Stimulated activated CD8-positive, alpha-beta memory T cell treated with anti-CD3 and anti-CD28 coated beads, Interleukin-2, amount 100 ng/mL, for 1 hour (primary cell): ENCODE results near the gene TMSB4X.
"Not testable (repeated sequence)": the region's sequence is repeated elsewhere in the genome, so short reads cannot be mapped to it uniquely, and the experiment has no call there.

Experiments
- DNase-seq, 2 donors: peaks; one replicate each; pipeline ENCODE4 v3.0.0-alpha.2; 2020; ENCODE audit warnings: low read depth in 2 of 2

TMSB4X gene

DNA sequence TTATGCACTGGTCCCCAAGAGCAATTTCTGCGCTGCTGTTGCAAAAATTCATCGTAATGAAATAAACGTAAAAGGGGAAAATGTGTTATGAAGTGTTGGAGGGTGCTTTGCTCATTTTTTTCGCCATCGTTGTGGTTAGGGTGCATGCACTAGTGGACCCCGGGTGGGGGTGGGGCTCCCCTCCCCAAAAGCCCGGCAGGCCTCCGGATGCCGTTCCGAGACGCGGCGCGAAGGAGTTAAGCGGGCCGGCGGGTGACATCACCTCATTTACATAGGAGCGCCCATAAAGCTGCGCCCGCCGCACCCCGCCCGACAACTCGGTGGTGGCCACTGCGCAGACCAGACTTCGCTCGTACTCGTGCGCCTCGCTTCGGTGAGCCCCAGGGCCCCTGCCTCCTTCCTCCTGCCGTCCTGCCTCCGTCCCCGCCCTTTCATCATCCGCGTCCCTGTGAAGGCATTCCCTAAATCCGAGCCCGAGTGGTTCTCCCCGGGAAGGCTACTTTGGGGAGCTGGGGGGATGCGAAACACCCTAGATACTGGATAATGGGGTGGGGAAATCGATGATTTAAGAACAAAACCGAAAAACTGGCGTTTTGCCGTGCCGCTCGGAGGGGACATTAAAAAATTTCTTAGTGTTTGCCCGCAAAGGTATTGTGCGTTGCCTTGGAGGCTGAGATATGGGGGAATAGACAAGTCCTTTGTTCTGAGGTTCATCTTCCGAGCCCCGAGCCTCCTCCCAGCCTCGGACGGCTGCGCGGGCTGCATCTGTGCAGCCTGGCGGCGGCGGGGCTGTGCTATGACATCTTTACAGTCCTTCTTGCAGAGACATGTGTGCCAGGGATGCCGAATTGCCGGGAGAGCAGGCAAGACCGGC is at the start of gene TMSB4X:
TMSB4X (plus strand) TSS at position 315 of the 874 bp plus-strand sequence.
- peak; percentile 68 to 73 for DNase-seq

DNA sequence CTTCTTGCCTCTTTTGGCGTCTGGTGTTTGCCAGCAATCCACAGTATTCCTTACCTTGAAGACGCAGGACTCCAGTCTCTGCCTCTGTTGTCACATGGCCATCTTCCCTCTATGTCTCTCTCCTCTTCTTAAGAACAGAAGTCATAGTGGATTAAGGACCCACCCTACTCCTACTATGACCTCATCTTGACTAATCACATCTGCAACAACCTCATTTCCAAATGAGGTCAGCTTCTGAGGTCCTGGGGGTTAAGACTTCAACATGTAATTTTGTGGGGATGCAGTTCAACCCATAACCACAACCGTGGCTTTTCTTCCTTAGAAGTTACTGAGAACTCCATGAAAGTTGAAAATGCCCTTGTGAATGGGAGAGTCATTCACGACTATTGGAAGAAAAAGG is 45.2 kb upstream of the TMSB4X start:
- DNase-seq, result no peak

DNA sequence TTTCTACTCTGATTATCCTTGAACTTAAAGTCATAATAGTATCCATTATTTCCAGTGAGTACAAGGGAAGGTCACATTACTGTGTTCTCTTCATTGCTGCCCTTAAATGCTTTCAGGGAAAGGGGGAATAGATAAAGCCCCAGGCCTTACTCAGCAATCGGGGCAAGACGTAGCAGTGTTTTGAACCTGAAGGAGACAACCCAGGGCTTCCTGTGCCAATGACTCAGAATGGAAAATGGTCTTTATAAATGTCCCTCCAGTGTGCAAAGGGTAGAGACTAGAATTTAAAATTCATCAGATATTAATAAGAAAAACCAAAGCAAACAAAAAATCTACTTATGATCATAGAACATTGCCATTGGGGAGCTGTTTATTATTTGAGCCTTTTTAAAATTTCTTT is 44.8 kb upstream of the TMSB4X start:
- DNase-seq, result no peak

DNA sequence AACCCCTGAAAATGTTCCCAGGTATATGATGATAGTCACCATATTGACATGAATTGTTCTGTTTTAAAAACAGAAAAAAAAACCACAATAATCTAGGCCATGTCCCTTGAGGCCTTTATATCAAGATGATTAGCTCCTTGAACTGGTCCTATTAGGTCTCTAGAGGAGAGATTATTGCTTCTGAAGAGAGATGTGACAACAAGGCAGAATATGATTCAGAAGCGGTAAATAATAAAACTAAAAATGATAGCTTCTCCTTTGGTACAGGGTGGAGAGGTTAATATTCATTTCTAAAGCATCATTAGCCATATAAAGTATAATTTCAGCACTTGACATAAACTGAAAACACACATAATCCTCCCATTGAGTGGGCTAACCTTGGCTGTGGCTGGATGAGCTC is 42.7 kb upstream of the TMSB4X start:
- no peak for DNase-seq

DNA sequence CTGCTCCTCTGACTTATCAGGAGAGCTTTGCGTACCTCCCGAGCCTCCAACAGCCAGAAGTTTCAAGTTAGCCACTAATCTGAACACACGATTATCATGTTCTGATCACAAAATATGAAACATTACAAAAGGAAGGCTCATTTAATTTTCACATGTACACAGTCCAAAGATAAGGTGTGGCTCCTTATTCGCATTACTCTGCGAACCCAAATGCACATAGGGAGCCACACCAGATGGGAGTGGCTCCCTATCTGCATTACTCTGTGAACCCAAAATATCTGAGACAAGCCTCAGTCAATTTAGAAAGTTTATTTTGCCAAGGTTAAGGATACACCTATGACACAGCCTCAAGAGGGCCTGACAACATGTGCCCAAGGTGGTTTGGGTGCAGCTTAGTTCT is 40.1 kb upstream of the TMSB4X start:
- DNase-seq, result no peak

DNA sequence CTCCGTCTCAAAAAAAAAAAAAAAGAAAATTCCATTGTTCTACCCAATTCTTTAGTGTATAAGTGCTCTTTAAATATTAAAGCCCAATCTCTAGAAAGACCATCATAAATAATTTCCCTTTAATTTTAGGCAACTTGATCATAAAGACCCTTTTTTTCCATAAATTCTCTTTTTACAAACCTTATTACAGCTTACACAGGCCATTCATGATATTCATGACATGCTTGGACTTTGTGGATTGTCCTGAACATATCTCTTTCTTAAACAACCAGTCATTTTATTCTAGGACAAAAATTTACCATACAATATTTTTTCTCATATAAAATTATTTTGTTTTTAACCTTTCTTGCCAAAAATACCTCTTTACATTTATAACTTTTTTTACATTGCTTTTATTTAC is 38.0 kb upstream of the TMSB4X start:
- DNase-seq, result no peak

DNA sequence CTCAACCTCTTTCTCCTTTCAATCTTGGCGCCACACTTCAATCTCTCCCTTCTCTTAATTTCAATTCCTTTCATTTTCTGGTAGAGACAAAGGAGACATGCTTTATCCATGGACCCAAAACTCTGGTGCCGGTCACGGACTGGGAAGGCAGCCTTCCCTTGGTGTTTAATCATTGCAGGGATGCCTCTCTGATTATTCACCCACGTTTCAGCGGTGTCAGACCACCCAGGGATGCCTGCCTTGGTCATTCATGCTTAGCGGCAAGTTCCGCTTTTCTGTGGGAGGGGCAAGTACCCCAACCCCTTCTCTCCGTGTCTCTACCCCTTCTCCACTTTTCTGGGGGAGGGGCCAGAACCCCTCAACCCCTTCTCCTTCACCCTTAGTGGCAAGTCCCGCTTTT is 34.4 kb upstream of the TMSB4X start:
- DNase-seq, result not testable (repeated sequence)

DNA sequence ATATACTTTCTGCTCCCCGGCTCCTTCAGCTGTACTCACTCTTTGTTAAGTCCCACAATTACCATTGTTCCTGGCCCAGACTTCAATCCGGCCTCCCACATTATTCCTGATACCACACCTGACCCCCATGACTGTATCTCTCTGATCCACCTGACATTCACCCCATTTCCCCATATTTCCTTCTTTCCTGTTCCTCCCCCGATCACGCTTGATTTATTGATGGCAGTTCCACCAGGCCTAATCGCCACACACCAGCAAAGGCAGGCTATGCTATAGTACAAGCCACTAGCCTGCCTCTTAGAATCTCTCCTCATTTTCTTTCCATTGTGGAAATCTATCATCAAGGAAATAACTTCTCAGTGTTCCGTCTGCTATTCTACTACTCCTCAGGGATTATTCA is 31.3 kb upstream of the TMSB4X start:
- DNase-seq, result not testable (repeated sequence)

DNA sequence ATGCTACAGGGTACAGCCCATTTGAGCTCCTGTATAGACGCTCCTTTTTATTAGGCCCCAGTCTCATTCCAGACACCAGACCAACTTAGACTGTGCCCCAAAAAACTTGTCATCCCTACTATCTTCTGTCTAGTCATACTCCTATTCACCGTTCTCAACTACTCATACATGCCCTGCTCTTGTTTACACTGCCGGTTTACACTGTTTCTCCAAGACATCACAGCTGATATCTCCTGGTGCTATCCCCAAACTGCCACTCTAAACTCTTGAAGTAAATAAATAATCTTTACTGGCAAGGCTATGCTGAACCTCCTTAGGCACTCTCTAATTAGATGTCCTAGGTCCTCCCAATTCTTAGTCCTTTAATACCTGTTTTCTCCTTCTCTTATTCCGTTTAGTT is 30.5 kb upstream of the TMSB4X start:
- DNase-seq, result not testable (repeated sequence)

DNA sequence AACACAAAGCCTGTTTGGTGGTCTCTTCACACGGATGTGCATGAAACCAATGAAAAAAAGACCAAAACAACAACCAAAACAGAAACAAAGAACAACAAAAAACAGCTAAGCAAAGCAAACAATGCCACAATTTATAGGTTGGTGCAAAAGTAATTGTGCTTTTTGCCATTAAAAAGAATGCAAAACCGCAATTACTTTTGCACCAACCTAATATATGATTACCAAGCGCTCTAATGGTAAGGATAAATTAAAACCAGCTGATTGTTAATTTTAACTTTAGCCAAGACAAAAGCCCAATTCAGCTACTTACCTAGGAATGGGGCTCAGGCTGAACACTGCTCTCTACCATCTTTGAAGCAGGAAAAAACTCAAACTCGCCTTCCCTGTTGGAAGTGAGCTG is 29.4 kb upstream of the TMSB4X start:
- DNase-seq, result no peak

DNA sequence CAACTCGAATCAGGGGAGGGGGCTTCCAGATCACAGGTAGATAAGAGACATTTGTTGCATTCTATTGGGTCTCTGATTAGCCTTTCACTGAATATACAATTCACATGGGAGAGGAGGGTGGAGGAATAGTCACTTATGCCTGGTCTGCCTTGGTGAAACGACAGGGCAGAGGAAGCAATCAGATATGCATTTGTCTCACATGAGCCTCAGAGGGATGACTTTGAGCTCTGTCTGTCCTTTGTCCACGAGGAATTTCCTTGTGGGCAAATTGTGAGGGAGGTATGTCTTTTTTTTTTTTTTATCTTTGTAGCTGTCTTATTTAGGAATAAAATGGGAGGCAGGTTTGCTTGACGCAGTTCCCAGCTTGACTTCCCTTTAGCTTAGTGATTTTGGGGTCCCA is 28.5 kb upstream of the TMSB4X start:
- DNase-seq, result no peak

DNA sequence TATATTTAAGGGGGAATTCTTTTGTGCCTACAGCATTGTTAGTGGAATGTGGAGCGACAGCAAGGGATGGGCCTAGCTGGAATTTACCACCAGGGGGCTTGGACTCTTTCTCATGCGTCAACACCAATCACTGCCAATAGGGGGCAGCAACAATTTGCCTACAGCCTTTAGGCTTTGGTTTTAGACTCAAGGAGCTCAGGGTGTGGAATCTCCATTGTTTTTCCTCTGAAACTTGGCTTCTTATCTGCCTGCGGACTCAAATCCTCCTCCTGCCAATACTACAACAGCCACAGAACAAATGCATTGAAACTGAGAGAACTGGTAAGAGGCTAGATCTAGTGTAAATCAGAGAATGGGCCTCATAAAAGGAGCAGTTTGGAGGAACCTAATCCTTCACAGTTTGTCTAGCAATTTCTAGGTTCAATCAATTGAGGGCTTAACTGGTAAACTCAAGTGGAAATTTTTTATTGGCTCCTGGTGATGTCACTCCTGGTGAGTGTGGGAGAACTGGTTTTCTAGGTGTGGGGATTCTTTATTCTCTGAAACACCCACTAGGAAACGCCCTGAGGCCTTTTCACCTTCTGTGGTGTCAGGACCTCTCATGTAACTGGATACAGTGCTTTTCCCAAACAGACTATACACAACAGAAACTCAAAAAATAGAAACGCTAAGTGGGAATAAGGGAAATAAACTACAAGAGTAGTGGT is 27.9 kb upstream of the TMSB4X start:
- DNase-seq, result peak; percentile 50 to 55

DNA sequence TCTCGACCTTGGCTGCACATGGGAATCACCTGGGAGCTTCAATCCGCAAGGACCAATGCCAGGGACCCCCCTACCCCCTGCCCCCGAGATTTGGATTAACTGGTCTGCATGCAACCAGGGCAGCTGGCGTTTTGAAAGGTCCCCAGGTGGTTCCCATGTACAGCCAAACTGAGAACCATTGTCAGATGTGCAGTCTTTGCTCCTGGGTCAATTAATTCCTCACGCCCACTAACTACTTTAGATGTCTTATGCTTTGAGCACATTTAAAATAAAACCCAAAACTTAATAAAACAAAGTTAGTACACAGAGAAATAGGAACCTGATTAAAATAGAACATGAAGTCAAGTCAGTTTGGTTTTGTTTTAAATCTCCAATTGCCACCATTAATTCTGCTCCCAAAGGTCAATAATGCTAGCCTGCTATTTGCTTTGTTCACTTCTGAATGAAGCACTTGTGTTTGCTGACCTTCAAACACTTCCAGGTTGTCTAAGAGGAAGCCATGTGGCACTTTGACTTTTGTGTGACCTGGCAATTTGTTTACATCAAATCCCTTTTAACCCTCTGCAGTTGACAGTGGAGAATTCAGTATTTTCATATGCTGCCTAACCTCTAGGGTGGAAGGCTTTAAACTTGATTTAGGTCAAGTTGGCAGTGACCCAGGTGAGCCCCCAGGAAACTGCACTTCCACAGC is 27.2 kb upstream of the TMSB4X start:
- DNase-seq, result no peak

DNA sequence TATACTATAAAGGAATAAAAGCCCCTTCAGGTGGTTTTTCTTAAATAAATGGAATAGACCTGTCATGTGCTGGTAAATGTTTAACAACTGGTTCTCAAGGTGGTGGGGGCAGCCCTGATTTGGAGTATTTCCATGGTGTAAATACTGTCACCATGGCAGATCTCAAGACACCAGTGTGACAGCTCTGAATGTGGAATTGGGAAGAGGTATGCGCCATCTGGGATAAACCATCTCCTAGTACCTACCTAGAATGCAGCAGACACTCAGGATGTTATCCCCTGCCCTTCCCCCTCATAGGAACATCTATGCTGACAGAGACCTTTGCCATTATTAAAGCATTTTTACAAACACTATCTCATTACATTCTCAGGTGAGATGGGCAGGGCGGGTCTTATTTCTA is 26.4 kb upstream of the TMSB4X start:
- DNase-seq, result no peak

DNA sequence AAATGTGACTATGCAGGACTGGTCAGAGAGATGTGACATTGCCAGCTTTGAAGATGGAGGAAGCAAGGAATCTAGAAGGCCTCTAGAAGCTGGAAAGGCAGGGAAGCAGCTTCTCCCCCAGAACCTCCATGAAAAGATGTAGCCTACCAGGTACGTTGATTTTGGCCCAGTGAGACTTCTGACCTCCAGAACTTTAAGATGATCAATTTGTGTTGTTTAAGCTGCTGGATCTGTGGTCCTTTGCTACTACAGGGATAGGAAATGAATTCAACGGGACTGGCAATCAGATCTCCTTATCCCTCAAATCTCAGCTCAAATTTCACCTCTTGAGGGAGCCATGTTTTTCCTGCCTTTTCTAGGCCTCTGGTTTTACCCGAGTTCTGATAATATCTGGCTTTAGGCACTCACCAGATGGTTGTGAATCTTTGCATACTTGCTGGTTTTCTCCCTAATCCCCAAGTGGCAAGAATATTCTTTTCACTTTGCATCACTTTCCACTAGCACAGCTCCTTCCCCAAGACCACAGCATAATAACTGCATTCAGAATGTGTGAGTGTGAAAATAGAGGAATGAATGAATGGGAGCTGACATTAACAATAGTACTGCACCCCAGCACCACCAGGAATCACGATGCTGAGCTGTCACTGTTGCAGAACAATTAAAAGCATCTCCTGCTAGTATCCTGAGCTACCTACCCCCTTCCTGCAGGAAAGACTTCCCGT is 25.5 kb upstream of the TMSB4X start:
- DNase-seq, result no peak

DNA sequence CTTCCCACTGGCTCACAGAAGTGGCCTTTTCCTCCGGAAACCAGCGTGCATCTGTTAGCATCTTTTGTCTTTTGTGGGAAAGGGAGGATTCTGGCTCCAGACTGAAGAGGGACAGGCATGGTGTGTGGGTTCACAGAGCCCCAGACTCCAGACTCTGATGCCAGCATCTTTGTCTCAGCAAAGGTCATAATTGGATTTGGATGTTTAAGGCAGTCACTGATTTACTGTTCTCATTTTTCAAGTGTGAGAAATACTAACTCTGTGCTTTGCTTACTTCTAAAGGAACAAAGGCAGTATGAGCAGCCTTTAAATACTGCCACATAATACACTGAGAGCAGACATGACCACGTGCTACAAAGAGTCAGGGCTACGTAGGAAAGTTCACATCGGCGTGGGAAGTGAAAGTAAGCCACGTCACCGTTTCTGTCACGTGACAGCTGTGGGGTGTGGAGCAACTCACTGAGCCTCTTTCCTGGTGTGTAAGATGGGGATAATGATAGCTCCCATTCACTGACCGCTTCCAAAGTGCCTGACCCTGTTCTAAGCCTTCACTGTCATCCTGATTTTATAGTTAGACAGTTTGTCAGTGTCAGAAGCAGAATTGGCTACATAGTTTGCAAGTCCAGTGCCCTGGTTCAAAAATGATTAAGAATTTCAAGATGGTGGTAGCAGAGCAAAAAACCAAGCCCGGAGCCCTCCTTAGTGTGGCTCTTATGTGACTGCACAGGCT is 24.8 kb upstream of the TMSB4X start:
- peak; percentile 62 to 82 for DNase-seq

DNA sequence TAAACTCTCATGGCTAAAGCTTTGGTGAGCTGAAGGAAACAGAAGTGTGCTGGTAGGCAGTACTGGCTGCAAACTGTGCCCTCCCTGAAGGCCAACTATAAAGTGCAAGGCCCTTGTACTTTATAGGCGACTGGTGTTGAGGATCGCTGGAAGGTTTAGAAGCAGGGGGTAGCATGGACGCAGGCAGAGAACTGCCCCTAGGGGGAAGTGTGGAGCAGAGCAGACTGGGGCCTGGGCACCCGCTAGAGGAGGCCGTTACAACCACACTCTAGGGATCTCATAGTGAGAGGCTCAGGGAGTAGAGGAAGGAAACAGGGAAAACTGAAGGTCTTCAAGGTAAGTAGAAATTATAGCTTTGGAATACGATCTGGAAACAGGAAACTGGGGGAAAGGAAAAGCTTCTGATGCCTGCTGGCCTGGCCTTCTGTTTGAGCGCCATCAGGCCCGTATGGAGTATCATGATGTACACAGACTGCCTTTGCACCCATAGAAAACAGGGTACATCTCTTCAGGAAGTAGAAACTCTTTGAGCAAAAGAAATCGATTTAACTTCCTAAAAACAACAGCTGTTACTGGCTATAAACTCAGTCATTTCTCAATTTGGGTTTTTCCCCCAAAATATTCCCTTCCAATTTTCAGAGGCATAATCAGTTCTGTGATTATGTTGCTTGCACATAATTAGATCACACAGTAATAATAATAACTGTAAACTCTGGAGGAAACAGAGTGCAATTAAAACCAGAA is 23.9 kb upstream of the TMSB4X start:
- DNase-seq, result peak in 1 of 2 donors; percentile 48

DNA sequence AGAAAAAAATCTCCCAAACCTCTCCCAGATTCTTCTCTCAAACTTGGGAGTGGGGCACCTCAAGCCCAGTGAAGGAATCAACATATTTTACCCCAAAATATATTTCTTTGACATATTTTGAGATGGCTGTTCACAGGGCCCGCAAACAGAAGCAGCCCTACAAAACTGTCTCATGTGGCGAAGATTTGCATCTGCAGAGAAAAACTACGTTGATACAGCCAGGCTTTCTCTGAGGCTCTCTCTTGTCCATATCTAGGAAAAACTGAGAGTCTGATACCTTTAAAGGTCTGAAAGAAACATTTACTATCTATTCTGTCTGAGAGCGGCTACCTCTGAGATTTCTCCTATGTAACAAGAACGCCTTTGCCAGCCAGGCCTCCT is 23.3 kb upstream of the TMSB4X start:
- no peak for DNase-seq

DNA sequence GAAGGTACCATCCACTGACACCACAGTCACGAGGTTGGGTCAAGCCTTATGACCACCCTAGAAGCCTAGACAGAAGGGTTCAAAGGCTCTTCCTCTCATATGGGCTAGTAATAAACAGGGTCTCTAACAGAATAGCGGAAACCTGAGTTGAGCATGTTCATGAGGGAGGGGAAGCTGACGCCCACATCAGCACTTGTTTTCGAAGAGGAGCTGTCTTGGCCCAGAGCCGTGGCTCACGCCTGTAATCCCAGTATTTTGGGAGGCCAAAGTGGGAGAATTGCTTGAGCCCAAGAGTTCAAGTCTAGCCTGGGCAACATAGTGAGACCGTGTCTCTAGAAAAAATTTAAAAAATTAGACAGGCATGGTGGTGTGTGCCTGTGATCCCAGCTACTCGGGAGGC is 21.5 kb upstream of the TMSB4X start:
- no peak for DNase-seq

DNA sequence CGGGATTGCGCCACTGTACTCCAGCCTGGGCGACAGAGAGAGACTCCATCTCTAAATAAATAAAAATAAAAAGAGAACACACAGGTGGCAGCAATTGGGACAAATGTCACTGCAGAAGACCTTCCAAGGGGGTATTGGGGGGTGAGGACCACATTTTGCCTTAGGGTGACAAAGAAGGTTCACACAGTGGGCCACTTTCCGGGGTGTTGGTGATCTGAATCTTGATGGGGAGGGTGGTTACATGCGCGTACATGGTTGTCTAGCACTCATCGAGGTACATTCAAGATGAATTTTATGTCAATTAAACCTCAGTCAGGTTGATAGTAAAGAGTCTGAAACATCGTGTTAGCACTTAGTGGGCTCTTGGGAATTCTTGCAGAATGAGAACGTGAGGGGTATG is 20.5 kb upstream of the TMSB4X start:
- DNase-seq, result no peak

DNA sequence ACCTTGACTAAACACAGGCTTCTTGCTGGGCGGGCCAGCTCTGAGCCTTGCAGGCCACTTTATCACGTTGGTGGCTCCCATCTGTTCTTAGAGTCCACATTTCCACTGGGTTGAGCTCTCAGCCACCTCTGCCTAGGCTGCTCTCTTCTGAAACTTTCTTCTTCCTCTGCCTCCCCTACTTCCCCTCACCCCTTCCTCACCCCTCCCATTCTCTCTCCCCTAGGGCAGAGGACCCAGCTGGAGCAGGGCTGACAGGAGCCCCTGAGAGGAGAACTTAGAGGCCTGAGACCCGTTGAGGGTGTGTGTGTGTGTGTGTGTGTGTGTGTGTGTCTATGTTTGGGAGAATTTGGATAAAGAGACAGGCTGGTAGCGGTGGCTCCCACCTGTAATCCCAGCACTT is 19.9 kb upstream of the TMSB4X start:
- DNase-seq, result no peak
